ENCODE data around the gene ALG12.

The ALG12 gene

GRCh38 chr22:49869845-49870712 lies 48.2 kb downstream of the ALG12 start:
- TF ChIP-seq MYC (IDR thresholded peaks at IDR 0.05; ENCODE audit: low read depth, low read length) (no peak), POLR2A (IDR thresholded peaks at IDR 0.05; ENCODE audit: extremely low read depth, insufficient read length) (no peak), CTCF (IDR thresholded peaks at IDR 0.05; ENCODE audit: low read depth, low read length) (no peak), MAX (IDR thresholded peaks at IDR 0.05; ENCODE audit: low read depth, low read length) (no peak)
- no peak overlapping the region for H3K4me3 ChIP-seq (ENCODE audit: low read depth, low read length)
- no peak for DNase-seq (ENCODE audit: low read depth)

DNA sequence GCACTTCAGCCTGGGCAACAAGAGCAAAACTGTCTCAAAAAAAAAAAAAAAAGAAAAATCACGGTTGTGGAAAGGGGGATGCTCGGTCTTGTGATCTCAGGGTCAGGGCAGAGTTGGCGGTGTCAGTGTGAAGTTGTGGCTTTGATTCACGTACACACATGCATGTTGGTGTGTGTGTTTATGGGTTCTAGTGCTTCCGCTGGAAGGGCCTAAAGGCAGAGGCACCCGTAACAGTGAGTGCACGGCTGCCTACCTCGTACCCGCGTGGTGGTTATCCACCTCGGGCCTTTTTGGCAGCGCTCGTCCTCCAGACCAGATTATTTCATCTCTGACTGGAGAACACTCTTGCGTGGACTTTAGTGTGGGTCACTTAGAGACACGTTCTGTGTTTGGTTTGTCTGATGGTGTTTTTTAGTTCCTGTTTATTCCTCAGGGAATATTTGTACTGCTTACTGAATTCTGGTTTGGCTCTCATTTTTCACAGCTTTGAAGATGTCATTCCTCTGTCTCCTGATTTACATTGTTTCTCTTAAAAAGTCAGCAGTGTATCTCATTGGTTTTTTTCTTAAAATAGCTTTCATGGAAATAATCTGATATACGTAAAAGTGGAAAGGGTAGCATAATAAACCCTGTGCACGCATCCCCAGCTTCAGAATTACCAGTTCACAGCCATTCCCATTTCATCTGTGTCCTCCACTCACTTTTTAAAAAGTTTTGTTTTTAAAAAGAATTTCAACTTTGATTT lies 49.0 kb downstream of the ALG12 start:
- DNase-seq (ENCODE audit: low read depth) = no peak
- no peak for TF ChIP-seq MYC (IDR thresholded peaks at IDR 0.05; ENCODE audit: low read depth, low read length)
- no peak for TF ChIP-seq MAX (IDR thresholded peaks at IDR 0.05; ENCODE audit: low read depth, low read length)
- no peak for TF ChIP-seq POLR2A (IDR thresholded peaks at IDR 0.05; ENCODE audit: extremely low read depth, insufficient read length)
- no peak for TF ChIP-seq CTCF (IDR thresholded peaks at IDR 0.05; ENCODE audit: low read depth, low read length)
- H3K4me3 ChIP-seq (ENCODE audit: low read depth, low read length) = no peak overlapping the region

DNA sequence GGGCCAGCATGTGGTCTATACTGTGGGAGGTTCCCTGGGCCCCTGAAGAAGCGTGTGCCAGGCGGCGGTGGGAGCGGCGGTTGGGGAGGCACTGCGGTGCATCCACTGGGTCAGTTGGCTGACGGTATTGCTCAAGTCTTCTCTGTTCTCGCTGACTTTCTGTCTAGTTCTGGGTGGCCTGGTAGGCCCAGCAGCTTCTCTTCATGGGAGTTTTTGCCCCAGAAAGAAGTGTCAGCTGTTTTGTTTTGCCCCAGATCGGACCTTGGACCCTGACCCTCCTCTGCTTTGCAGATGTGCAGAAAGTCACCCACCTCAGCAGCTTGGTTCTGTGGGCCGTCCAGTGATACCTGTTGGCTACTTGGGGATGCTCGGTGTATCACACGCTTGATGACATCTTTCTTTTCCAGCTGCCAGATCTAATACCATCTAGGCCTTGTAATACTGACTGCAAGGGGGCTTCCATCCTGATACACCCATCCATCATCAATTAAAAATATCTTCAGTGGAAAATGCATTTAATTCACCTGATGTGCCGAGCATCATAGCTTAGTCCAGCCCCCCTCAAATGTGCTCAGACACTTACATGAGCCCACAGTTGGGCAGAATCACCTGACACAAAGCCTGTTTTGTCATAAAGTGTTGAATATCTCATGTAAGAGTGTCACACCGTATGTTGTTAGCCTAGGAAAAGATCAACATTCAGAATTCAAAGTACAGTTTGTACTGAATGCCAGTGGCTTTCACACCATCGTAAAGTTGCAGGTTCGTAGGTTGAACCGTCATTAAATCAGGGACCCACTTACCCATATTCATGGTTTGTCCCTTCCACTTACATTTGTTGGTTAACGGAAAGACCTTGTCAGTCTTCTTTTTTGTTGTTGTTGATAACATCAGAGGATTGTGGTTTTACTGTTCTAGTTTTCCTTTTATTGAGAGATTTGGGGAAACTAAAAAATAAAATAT lies 50.7 kb downstream of the ALG12 start:
- TF ChIP-seq MYC (IDR thresholded peaks at IDR 0.05; ENCODE audit: low read depth, low read length) = peak; percentile 34; the same call in 1 of the 2 replicates
- TF ChIP-seq POLR2A (IDR thresholded peaks at IDR 0.05; ENCODE audit: extremely low read depth, insufficient read length) = no peak
- DNase-seq (ENCODE audit: low read depth) = peak; percentile 96
- H3K4me3 ChIP-seq (ENCODE audit: low read depth, low read length) = peak overlapping the region; percentile 66

DNA sequence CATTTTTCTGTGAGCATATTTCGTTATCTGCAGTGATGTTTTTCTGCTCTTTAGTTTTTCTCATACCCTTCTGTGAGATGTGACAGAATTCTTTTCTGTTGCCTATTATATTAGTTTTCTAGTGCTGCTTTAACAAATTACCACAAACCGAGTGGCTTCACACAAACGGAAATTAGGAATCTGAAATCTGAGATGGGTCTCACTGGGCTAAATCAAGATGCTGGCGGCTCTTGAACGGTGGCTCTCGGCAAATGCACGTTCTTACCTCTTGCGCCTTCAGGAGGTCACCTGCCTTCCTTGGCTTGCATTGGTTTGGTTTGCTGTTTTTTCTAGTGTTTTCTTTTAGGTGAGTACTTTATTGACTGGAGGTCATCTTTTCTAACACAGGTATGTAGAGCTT lies 51.6 kb downstream of the ALG12 start:
- peak overlapping the region; percentile 66 for H3K4me3 ChIP-seq (ENCODE audit: low read depth, low read length)
- TF ChIP-seq MAX (IDR thresholded peaks at IDR 0.05; ENCODE audit: low read depth, low read length) (no peak), POLR2A (IDR thresholded peaks at IDR 0.05; ENCODE audit: extremely low read depth, insufficient read length) (no peak), MYC (IDR thresholded peaks at IDR 0.05; ENCODE audit: low read depth, low read length) (no peak), CTCF (IDR thresholded peaks at IDR 0.05; ENCODE audit: low read depth, low read length) (no peak)
- peak; percentile 75 for DNase-seq (ENCODE audit: low read depth)

GRCh38 chr22:49866134-49866533 lies 52.1 kb downstream of the ALG12 start:
- TF ChIP-seq MYC (IDR thresholded peaks at IDR 0.05; ENCODE audit: low read depth, low read length) = no peak
- no peak for TF ChIP-seq CTCF (IDR thresholded peaks at IDR 0.05; ENCODE audit: low read depth, low read length)
- TF ChIP-seq POLR2A (IDR thresholded peaks at IDR 0.05; ENCODE audit: extremely low read depth, insufficient read length) = no peak
- no peak for TF ChIP-seq MAX (IDR thresholded peaks at IDR 0.05; ENCODE audit: low read depth, low read length)
- no peak for DNase-seq (ENCODE audit: low read depth)
- peak overlapping the region; percentile 66 for H3K4me3 ChIP-seq (ENCODE audit: low read depth, low read length)

Data from NB4 (cell line).